ENCODE measurements around the gene TARBP1.
"Not testable (repeated sequence)": the region's sequence is repeated elsewhere in the genome, so short reads cannot be mapped to it uniquely, and the experiment has no call there.

The TARBP1 gene

DNA sequence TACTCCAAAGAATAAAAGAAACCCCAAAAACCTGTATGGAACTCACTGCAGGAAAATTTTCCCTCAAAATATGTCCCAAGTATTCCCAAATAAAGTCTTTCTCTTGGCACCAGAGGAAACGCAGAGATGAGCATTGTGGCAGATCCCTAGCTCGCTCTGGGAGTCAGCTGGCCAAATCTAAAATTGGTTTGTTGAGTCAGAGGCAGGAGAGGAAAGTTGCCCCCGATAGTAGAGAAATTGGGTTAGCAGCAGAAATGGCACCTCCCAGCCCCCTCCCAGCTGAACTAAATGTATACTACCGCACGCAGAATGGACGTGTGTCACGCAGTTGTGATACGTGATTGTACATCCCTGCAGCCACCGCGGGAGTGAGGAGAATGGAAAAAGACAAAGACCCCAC is 39.9 kb upstream of the TARBP1 start:
- no peak overlapping the region for H3K27ac ChIP-seq
- H3K36me3 ChIP-seq (ENCODE audit: control insufficient read depth, insufficient read depth, low read length): no peaks in the 10 kb centered on the region
- TF ChIP-seq, protein P1, sequence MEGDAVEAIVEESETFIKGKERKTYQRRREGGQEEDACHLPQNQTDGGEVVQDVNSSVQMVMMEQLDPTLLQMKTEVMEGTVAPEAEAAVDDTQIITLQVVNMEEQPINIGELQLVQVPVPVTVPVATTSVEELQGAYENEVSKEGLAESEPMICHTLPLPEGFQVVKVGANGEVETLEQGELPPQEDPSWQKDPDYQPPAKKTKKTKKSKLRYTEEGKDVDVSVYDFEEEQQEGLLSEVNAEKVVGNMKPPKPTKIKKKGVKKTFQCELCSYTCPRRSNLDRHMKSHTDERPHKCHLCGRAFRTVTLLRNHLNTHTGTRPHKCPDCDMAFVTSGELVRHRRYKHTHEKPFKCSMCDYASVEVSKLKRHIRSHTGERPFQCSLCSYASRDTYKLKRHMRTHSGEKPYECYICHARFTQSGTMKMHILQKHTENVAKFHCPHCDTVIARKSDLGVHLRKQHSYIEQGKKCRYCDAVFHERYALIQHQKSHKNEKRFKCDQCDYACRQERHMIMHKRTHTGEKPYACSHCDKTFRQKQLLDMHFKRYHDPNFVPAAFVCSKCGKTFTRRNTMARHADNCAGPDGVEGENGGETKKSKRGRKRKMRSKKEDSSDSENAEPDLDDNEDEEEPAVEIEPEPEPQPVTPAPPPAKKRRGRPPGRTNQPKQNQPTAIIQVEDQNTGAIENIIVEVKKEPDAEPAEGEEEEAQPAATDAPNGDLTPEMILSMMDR (IDR thresholded peaks at IDR 0.05): no peak
- no peak overlapping the region for H3K9ac ChIP-seq
- no peak overlapping the region for H3K4me2 ChIP-seq (ENCODE audit: low read length)
- H2AFZ ChIP-seq: no peak overlapping the region
- H3K4me3 ChIP-seq (ENCODE audit: low read depth, low read length): no peak overlapping the region
- peaks cover 7% of the 10 kb centered on the region for H3K4me1 ChIP-seq
- no peaks in the 10 kb centered on the region for H3K9me3 ChIP-seq (ENCODE audit: control insufficient read depth, low read length)
- no peaks in the 10 kb centered on the region for H3K27me3 ChIP-seq (ENCODE audit: control insufficient read depth, insufficient read depth, low read length)
- no peaks in the 10 kb centered on the region for H3K79me2 ChIP-seq

DNA sequence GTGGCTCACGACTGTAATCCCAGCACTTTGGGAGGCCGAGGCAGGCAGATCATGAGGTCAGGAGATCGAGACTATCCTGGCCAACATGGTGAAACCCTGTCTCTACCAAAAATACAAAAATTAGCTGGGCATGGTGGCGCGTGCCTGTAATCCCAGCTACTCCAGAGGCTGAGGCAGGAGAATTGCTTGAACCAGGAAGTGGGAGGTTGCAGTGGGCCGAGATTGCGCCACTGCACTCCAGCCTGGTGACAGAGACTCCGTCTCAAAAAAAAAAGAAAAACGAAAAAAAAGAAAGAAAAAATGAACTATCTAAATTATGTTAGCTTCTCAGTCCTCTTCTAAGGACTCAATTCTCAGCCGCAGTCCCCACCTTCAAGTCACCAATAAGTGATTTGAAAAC is 39.1 kb upstream of the TARBP1 start:
- not testable (repeated sequence) for H2AFZ ChIP-seq; H3K4me1 ChIP-seq; H3K9me3 ChIP-seq (ENCODE audit: control insufficient read depth, low read length); H3K9ac ChIP-seq; H3K4me3 ChIP-seq (ENCODE audit: low read depth, low read length); H3K79me2 ChIP-seq; H3K27ac ChIP-seq; H3K27me3 ChIP-seq (ENCODE audit: control insufficient read depth, insufficient read depth, low read length); H3K36me3 ChIP-seq (ENCODE audit: control insufficient read depth, insufficient read depth, low read length); H3K4me2 ChIP-seq (ENCODE audit: low read length)

DNA sequence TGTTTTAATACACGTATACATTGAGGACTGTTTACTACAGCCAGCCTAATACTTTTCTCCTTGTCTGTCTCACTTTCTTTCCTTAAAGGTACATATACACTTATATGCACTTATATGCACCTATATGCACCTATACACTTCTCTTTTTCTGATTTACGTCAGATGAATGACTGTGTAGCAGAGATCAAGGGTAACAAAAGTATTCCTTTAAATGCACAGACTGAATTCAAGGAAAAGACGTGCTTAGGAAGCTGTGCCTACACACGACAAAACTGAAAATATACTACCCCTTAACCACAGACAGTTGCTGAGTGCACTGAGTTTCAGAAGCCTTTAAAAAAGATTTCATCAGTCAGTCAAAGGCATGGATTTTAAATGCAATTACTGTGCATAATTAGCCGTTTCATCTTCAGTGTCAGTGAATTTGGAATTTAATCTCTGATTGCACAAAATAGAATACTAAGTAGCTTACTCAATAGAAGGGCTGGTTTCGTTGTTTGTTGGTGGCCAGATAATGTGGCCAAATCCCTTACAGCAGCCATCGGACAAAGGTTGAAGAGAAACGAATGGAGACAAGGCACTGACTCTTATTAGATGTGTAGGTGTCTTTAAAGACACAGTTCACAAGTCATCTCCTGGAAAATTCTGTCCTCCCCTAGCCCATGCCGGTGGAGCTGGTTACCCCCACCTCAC is 38.3 kb upstream of the TARBP1 start:
- TF ChIP-seq, protein P1 (IDR thresholded peaks at IDR 0.05): no peak
- Histone ChIP-seq H3K36me3 (ENCODE audit: control insufficient read depth, insufficient read depth, low read length) (no peaks in the 10 kb centered on the region), H3K9ac (no peak overlapping the region), H3K27ac (no peak overlapping the region), H3K4me2 (ENCODE audit: low read length) (no peak overlapping the region), H3K79me2 (no peaks in the 10 kb centered on the region), H3K4me3 (ENCODE audit: low read depth, low read length) (no peak overlapping the region), H3K27me3 (ENCODE audit: control insufficient read depth, insufficient read depth, low read length) (no peaks in the 10 kb centered on the region), H2AFZ (no peak overlapping the region), H3K9me3 (ENCODE audit: control insufficient read depth, low read length) (no peaks in the 10 kb centered on the region), H3K4me1 (no peaks in the 10 kb centered on the region)

DNA sequence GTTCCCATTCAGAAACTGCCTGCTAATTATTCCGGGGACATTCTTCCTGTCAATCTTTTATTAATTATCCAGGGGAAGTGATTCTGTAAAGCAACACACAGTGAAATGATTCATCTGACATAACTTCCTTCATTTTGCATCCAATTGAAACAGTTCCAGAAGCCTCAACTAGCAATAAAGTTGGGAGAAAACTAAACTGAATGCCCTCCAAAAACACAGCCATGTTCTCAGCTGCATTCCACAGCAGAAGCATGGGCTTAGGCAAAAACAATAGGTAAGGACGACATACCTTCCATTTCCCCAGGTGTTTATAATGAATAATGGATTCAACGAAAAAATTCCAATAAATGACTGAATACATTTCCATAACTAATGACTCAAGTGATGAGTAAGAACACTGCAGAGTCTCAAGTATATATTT is 36.9 kb upstream of the TARBP1 start:
- Histone ChIP-seq H3K4me2 (ENCODE audit: low read length) (no peak overlapping the region), H3K79me2 (no peaks in the 10 kb centered on the region), H3K27me3 (ENCODE audit: control insufficient read depth, insufficient read depth, low read length) (no peaks in the 10 kb centered on the region), H3K27ac (no peak overlapping the region), H3K4me1 (no peaks in the 10 kb centered on the region), H2AFZ (no peak overlapping the region), H3K36me3 (ENCODE audit: control insufficient read depth, insufficient read depth, low read length) (no peaks in the 10 kb centered on the region), H3K9ac (no peak overlapping the region), H3K9me3 (ENCODE audit: control insufficient read depth, low read length) (no peaks in the 10 kb centered on the region), H3K4me3 (ENCODE audit: low read depth, low read length) (no peak overlapping the region)
- TF ChIP-seq, protein P1 (IDR thresholded peaks at IDR 0.05): no peak

DNA sequence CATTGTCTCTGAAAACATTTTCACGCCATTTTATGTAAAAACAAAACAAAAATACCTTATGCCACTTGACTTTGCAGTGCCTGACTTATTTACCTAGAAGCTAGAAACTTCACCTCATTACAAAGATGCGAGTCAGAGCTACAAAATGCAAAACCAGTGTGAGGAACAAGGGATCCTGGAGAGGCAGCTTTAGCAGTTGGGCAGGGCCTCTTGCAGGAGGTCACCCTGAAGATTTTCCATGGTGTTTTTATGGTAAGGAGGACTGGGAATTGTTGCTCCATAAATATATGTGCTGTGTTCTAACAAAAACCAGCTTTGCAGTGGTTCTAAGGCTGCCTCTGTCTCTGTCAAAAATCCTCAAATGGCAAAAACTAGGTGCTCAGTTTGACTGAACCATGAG is 36.4 kb upstream of the TARBP1 start:
- Histone ChIP-seq H3K79me2 (no peaks in the 10 kb centered on the region), H3K4me2 (ENCODE audit: low read length) (no peak overlapping the region), H3K27me3 (ENCODE audit: control insufficient read depth, insufficient read depth, low read length) (no peaks in the 10 kb centered on the region), H3K9ac (no peak overlapping the region), H3K9me3 (ENCODE audit: control insufficient read depth, low read length) (no peaks in the 10 kb centered on the region), H2AFZ (no peak overlapping the region), H3K4me3 (ENCODE audit: low read depth, low read length) (no peak overlapping the region), H3K27ac (no peak overlapping the region), H3K4me1 (no peaks in the 10 kb centered on the region), H3K36me3 (ENCODE audit: control insufficient read depth, insufficient read depth, low read length) (no peaks in the 10 kb centered on the region)
- TF ChIP-seq, protein P1 (IDR thresholded peaks at IDR 0.05): no peak

Data from parathyroid adenoma (tissue), 2 donors.